Activated B cell treated with CpG ODN at 0.5 μM for 24 hours (primary cell): ENCODE measurements around the gene TTC4. TPM values are rescaled to one million over a fixed set of nuclear protein-coding genes. Genes with fewer than 3 reads are reported as not detected.

ENCODE experiments used
- ATAC-seq: fragments of 200-7000 bp; cut with Tn5 transposase; one replicate; pipeline ENCODE4 v1.10.0; 2021; ENCODE audit warnings: low read depth, mild to moderate bottlenecking, moderate library complexity
- CTCF ChIA-PET: fragments of 350-600 bp; sonication (Branson Sonifier 250); formaldehyde crosslinking; loops from one replicate; lab custom pipeline; 2021; ENCODE audit warnings: antibody characterized with exemption; lab: Charles Lee
- POLR2A ChIA-PET: fragments of 350-600 bp; sonication (Branson Sonifier 250); formaldehyde crosslinking; loops from one replicate; lab custom pipeline; 2021; ENCODE audit warnings: antibody characterized with exemption; lab: Charles Lee
- DNase-seq: peaks from one replicate; pipeline ENCODE4 v3.0.0; 2022
- H3K27ac Mint-ChIP-seq: one replicate; pipeline ENCODE4 v1.8.0; 2020; ENCODE audit warnings: mixed read lengths
- H3K27me3 Mint-ChIP-seq: one replicate; pipeline ENCODE4 v1.8.0; 2021; ENCODE audit warnings: mixed read lengths
- H3K36me3 Mint-ChIP-seq: one replicate; pipeline ENCODE4 v1.8.0; 2021; ENCODE audit warnings: low read depth, mixed read lengths
- H3K4me1 Mint-ChIP-seq: one replicate; pipeline ENCODE4 v1.8.0; 2021; ENCODE audit warnings: mixed read lengths
- H3K4me3 Mint-ChIP-seq: one replicate; pipeline ENCODE4 v1.8.0; 2020; ENCODE audit warnings: mild to moderate bottlenecking, mixed read lengths
- H3K9me3 Mint-ChIP-seq: one replicate; pipeline ENCODE4 v1.8.0; 2020; ENCODE audit warnings: mixed read lengths
- intact Hi-C: fragments of 100-400 bp; cut with micrococcal nuclease; formaldehyde crosslinking; loops from one replicate; pipeline ENCODE4 v1.15.1; 2024
- total RNA-seq: library from RNA; stranded (reverse); gene quantifications from 2 replicates; pipeline ENCODE4 v1.2.3, GENCODE V29; 2022
- TF ChIP-seq, protein P1 (sequence below): fragments of 200-600 bp; IDR thresholded peaks from one replicate; pipeline ENCODE4 v1.8.0; 2022; ENCODE audit warnings: antibody characterized with exemption, mild to moderate bottlenecking

Gene TTC4
- total RNA-seq, 1 donor from 2014 or later = 30.8 TPM

DNA sequence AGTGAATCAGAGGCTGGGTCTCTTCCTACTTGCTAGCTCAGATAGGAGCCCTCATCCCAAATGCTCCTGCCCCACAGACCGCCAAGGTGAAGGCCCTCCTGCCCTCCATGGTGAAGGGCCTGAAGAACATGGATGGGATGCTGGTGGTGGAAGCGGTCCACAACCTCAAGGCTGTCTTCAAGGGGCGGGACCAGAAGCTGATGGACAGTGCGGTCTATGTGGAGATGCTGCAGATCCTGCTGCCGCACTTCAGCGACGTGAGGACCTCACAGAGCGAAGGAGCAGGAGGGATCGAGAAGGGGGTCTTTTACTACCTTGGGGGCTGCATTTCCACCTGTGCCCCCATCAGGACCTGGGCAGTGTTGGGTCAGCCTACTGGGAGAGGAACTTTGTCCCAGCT lies 14.6 kb upstream of the TTC4 start:
- CTCF ChIA-PET = no interaction called here
- ATAC-seq = no peak
- H3K27ac Mint-ChIP-seq = no peak overlapping the region

DNA sequence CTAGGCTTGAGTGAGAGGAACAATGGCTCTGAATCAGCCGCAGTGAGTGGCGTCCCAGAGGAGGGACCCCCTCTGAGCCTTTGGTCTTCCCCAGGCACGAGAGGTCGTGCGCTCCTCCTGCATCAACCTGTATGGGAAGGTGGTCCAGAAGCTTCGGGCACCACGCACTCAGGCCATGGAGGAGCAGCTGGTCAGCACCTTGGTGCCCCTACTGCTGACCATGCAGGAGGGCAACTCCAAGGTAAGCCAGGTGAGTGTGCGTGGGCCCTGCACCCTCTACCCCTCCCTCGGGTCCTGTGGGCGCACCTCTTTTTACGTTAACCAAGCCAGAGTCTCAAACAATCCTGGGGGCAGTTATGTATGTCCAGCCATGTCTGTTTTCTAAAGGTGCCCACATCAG lies 13.7 kb upstream of the TTC4 start:
- ChIA-PET POLR2A (no interaction called here), CTCF (no interaction called here)
- no peak overlapping the region for H3K27ac Mint-ChIP-seq
- H3K36me3 Mint-ChIP-seq = no peaks in the 10 kb centered on the region
- intact Hi-C loops = no loop called here
- no peak overlapping the region for H3K4me3 Mint-ChIP-seq
- H3K4me1 Mint-ChIP-seq = no peaks in the 10 kb centered on the region
- H3K9me3 Mint-ChIP-seq = no peaks in the 10 kb centered on the region
- DNase-seq = no peak
- peaks cover 20% of the 10 kb centered on the region for H3K27me3 Mint-ChIP-seq
- no peak for ATAC-seq
- TF ChIP-seq, protein P1, sequence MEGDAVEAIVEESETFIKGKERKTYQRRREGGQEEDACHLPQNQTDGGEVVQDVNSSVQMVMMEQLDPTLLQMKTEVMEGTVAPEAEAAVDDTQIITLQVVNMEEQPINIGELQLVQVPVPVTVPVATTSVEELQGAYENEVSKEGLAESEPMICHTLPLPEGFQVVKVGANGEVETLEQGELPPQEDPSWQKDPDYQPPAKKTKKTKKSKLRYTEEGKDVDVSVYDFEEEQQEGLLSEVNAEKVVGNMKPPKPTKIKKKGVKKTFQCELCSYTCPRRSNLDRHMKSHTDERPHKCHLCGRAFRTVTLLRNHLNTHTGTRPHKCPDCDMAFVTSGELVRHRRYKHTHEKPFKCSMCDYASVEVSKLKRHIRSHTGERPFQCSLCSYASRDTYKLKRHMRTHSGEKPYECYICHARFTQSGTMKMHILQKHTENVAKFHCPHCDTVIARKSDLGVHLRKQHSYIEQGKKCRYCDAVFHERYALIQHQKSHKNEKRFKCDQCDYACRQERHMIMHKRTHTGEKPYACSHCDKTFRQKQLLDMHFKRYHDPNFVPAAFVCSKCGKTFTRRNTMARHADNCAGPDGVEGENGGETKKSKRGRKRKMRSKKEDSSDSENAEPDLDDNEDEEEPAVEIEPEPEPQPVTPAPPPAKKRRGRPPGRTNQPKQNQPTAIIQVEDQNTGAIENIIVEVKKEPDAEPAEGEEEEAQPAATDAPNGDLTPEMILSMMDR = no peak

More for the DNA sequence above, 14.6 kb upstream of the TTC4 start:
- no peaks in the 10 kb centered on the region for H3K4me1 Mint-ChIP-seq
- no peaks in the 10 kb centered on the region for H3K36me3 Mint-ChIP-seq
- intact Hi-C loops = no loop called here
- H3K4me3 Mint-ChIP-seq = no peak overlapping the region
- TF ChIP-seq, protein P1 = no peak
- POLR2A ChIA-PET = no interaction called here
- H3K9me3 Mint-ChIP-seq = no peaks in the 10 kb centered on the region
- no peak for DNase-seq
- peaks cover 23% of the 10 kb centered on the region for H3K27me3 Mint-ChIP-seq

DNA sequence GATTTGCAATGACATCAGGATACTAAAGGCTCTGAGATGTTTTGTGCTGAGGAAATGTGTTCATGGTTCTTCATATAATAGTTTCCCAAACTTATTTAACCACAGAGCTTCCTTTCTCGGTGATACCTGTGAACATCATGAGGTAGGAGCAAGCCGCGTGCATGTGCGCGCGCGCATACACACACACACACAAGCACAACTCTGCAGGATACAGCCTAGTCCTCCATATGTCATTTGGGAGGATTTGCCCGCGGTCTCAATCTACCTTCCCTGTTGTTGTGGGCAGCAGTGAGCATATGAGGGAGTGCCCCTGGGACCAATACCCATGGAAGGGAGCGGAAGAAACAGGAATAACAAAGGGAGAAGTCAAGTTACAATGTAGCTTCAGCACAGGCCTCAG lies 12.2 kb upstream of the TTC4 start:
- DNase-seq (no peak), ATAC-seq (no peak)
- no peaks in the 10 kb centered on the region for H3K4me1 Mint-ChIP-seq
- intact Hi-C loops = no loop called here
- TF ChIP-seq, protein P1 = no peak
- POLR2A ChIA-PET = no interaction called here
- CTCF ChIA-PET = no interaction called here
- no peaks in the 10 kb centered on the region for H3K36me3 Mint-ChIP-seq
- H3K4me3 Mint-ChIP-seq = no peak overlapping the region
- H3K27ac Mint-ChIP-seq = no peak overlapping the region
- no peaks in the 10 kb centered on the region for H3K9me3 Mint-ChIP-seq
- H3K27me3 Mint-ChIP-seq = peaks cover 21% of the 10 kb centered on the region

DNA sequence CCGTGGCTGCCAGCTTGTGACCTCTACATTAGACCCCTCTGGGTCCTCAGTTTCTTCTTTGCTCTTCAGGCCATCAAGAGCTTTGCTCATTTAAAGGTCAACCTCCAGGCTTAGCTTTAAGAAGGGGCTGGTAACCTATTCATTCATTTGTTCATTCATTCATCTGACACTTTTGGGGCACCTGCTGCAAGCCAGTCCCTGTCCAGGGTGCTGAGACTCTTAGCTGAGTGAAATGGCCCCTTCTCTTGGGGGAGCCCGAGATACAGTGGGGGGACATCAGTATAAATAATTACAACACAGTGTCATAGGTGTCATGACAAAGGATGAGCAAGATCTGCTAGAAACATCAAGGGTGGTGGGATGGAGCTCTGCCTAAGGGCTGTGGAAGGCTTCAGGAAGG lies 10.5 kb upstream of the TTC4 start:
- ATAC-seq = no peak
- peaks cover 17% of the 10 kb centered on the region for H3K27me3 Mint-ChIP-seq
- no peak overlapping the region for H3K4me3 Mint-ChIP-seq
- no peaks in the 10 kb centered on the region for H3K9me3 Mint-ChIP-seq
- H3K4me1 Mint-ChIP-seq = no peaks in the 10 kb centered on the region
- DNase-seq = no peak
- intact Hi-C loops = no loop called here
- TF ChIP-seq, protein P1 = no peak
- no peak overlapping the region for H3K27ac Mint-ChIP-seq
- ChIA-PET CTCF (no interaction called here), POLR2A (no interaction called here)
- H3K36me3 Mint-ChIP-seq = no peaks in the 10 kb centered on the region

DNA sequence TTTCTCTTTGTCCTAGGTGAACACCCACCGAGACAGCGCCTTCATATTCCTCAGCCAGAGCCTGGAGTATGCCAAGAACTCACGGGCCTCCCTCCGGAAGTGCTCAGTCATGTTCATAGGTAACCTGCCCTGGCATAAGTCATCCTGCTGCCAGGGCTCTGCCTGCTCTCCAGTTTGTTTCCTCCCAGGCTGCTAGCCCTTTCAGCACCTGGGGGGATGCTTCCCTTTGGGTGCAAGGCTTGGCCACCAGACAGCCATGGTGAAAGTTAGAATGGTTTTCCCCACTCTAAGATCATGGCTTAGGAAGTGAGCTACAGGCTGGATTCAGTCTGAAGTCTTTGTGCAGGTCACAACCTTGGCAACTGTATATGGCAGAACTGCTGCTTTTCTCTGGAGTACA lies 9.2 kb upstream of the TTC4 start:
- Mint-ChIP-seq H3K36me3 (no peaks in the 10 kb centered on the region), H3K4me3 (no peak overlapping the region), H3K27ac (no peak overlapping the region), H3K4me1 (no peaks in the 10 kb centered on the region), H3K9me3 (no peaks in the 10 kb centered on the region), H3K27me3 (peaks cover 20% of the 10 kb centered on the region)
- DNase-seq (no peak), ATAC-seq (no peak)
- TF ChIP-seq, protein P1 = no peak
- intact Hi-C loops = no loop called here
- POLR2A ChIA-PET = no interaction called here
- CTCF ChIA-PET = no interaction called here
